Adrenal gland (tissue), 5 donors: Measurements from ENCODE around the gene ZDHHC18.

Experiments used
- CTCF ChIP-seq, 6 experiments: fragments of 450-650 bp in 4 of 6; fragments of 200-600 bp in 2 of 6; sonication (generic) in 1 of 6; IDR thresholded peaks; 1 replicate in 5 of 6; 2 replicates in 1 of 6; pipeline versions ENCODE4 v1.5.1 to v1.8.0; 2016 to 2021; ENCODE audit warnings: antibody characterized with exemption in 6 of 6, mild to moderate bottlenecking in 2 of 6, moderate library complexity in 1 of 6
- POLR2A ChIP-seq, 2 donors: fragments of 450-650 bp; IDR thresholded peaks; one replicate each; pipeline ENCODE4 v1.6.1; 2017; ENCODE audit warnings: antibody characterized with exemption in 2 of 2, mild to moderate bottlenecking in 2 of 2, moderate library complexity in 1 of 2
- donor health status: DM: no; HTN: no; CAD: no.

GRCh38 chr1:26848499-26848898, 22.0 kb downstream of the ZDHHC18 start:
- TF ChIP-seq CTCF (IDR thresholded peaks at IDR 0.05), result no peak
- no peak for TF ChIP-seq POLR2A (IDR thresholded peaks at IDR 0.05)
